ENCODE results near the gene HIBCH. TPM values are rescaled to one million over a fixed set of nuclear protein-coding genes. Genes with fewer than 3 reads are reported as not detected.
A peak's percentile ranks its signal among the peaks of the same experiment; 100 is the strongest.

Gene HIBCH
- total and polyA plus RNA-seq, 9 of the 15 experiments (the other 6 are each of a cell fraction or from before 2014, with no cell fraction given), result 17.0 to 65.4 (median 28.3) TPM

- TF ChIP-seq E2F6 (IDR thresholded peaks at IDR 0.05; ENCODE audit: borderline replicate concordance in 1 of 2, extremely low read depth in 1 of 2, insufficient read depth in 1 of 2, insufficient read length in 1 of 2, low read depth in 1 of 2, low read length in 1 of 2, poor library complexity in 1 of 2, severe bottlenecking in 1 of 2) (peak in 1 of 2 experiments; percentile 49), MYC (IDR thresholded peaks at IDR 0.05; ENCODE audit: low read depth, low read length) (peak; percentile 53; the same call in 1 of the 2 replicates), MYC (CRISPR knock-in tag; IDR thresholded peaks at IDR 0.05; ENCODE audit: borderline replicate concordance, low read depth) (no peak; the same call in 1 of the 2 replicates), TARDBP (IDR thresholded peaks at IDR 0.05) (peak; percentile 68; the same call in 1 of the 2 replicates), TBP (optimal IDR thresholded peaks at IDR 0.05; ENCODE audit: low read depth, low read length) (peak; percentile 25), CEBPG (CRISPR knock-in tag; IDR thresholded peaks at IDR 0.05) (no peak), CEBPG (tag; conservative IDR thresholded peaks at IDR 0.05 in 1 of 2, IDR thresholded peaks at IDR 0.05 in 1 of 2) (no peak), ATF3 (IDR thresholded peaks at IDR 0.05) (no peak), ATF3 (CRISPR knock-in tag; conservative IDR thresholded peaks at IDR 0.05) (0 out of 2 replicates have a peak, but pooled peaks have one; percentile 26), EGR1 (conservative IDR thresholded peaks at IDR 0.05) (peak; percentile 61), FOXM1 (IDR thresholded peaks at IDR 0.05; ENCODE audit: low read depth) (no peak), FOXM1 (CRISPR knock-in tag; IDR thresholded peaks at IDR 0.05; ENCODE audit: low read depth) (no peak), CXXC5 (CRISPR knock-in tag; IDR thresholded peaks at IDR 0.05) (peak; percentile 53), HDAC1 (IDR thresholded peaks at IDR 0.05) (peak in 1 of 2 experiments; percentile 59; a peak in 2 of 4 replicates), FOXJ3 (CRISPR knock-in tag; IDR thresholded peaks at IDR 0.05) (no peak), MYNN (IDR thresholded peaks at IDR 0.05) (peak; percentile 71; the same call in 1 of the 2 replicates), MYNN (CRISPR knock-in tag; IDR thresholded peaks at IDR 0.05) (no peak), KLF6 (CRISPR knock-in tag; IDR thresholded peaks at IDR 0.05; ENCODE audit: borderline replicate concordance) (0 out of 2 replicates have a peak, but pooled peaks have one; percentile 27), GATAD2B (IDR thresholded peaks at IDR 0.05; ENCODE audit: borderline replicate concordance) (peak; percentile 54; the same call in 1 of the 2 replicates), RCOR1 (IDR thresholded peaks at IDR 0.05; ENCODE audit: borderline replicate concordance in 1 of 2, low read depth in 2 of 2, low read length in 2 of 2) (peak; percentile 22 to 57; a peak in 1 of 4 replicates), NRF1 (conservative IDR thresholded peaks at IDR 0.05 in 1 of 2, IDR thresholded peaks at IDR 0.05 in 1 of 2) (peak; percentile 12 to 30; a peak in 1 of 4 replicates), VEZF1 (CRISPR knock-in tag; IDR thresholded peaks at IDR 0.05) (peak; percentile 63), TEAD2 (tag; IDR thresholded peaks at IDR 0.05) (no peak), ZNF41 (CRISPR knock-in tag; conservative IDR thresholded peaks at IDR 0.05) (no peak), ZBTB7A (IDR thresholded peaks at IDR 0.05; ENCODE audit: borderline replicate concordance, control insufficient read depth, low read depth, low read length) (peak; percentile 85; the same call in 1 of the 2 replicates)
These were observed 139.1 kb downstream of the HIBCH start (continued) for GRCh38 chr2:190180313-190181122.

Measured in K562 (cell line).